Suppressor macrophage treated with lipopolysaccharide for 4 hours (primary cell): ENCODE data around the gene HIP1.
A peak's percentile ranks its signal among the peaks of the same experiment; 100 is the strongest.

Experiments used
- DNase-seq: peaks from one replicate; pipeline ENCODE4 v3.0.0-alpha.2; 2020

The HIP1 gene

DNA sequence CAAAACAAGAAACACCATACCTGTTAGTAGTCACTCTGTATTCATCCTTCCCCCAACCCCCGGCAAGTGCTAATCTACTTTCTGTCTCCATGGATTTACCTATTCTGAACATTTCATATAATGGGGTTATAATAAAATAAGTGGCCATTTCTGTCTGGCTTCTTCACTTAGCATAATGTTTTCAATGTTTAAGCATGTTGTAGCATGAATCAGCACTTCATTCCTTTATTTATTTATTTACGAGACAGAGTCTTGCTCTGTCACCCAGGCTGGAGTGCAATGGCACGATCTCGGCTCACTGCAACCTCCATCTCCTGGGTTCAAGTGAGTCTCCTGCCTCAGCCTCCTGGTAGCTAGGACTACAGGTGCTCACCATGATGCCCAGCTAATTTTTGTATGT lies 69.2 kb downstream of the HIP1 start:
- no peak for DNase-seq

DNA sequence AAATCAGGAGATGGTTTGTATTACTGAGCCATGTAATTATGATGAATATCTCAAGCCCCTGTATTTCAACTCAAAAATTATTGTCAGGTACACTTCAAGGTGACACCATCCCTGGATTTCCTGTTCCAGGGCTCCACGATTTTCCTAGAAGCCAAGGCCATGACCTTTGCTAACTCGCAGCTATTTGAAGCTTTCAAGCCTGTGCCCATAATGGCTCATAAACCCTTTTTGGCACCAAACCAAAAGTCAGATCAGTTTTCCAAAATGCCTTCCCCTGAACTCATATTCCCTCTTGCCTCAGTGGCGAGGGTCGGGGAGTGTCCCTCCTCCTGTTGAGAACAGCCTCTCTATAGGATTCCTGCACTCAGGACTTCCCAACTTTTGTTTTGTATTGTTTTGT lies 70.8 kb downstream of the HIP1 start:
- DNase-seq: no peak

DNA sequence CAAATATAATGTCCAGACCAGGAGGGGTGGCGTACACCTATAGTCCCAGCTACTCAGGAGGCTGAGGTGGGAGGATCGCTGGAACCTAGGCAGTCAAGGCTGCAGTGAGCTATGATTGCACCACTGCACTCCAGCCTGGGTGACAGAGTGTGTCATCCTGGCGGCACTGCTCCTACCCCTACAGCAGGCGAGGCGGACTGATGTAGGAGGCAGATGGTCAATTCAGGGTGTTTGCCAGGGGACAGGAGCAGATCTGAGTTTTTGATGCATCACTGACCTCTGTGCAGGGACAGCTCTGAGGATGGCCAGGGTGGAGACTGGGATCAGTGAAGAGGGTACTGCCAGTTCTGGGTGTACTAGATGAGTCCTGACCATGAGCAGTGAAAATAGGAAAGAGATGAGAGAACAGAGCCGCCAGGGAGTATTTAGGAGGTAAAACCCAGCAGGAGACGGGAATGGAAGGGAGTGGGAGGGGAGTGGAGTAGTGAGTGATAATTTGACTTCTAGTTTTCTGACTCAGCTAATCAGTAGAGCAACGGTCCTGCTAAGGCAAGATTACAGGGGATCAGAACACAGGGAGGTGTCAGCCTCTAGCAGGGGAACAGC lies 75.3 kb downstream of the HIP1 start:
- DNase-seq: no peak

DNA sequence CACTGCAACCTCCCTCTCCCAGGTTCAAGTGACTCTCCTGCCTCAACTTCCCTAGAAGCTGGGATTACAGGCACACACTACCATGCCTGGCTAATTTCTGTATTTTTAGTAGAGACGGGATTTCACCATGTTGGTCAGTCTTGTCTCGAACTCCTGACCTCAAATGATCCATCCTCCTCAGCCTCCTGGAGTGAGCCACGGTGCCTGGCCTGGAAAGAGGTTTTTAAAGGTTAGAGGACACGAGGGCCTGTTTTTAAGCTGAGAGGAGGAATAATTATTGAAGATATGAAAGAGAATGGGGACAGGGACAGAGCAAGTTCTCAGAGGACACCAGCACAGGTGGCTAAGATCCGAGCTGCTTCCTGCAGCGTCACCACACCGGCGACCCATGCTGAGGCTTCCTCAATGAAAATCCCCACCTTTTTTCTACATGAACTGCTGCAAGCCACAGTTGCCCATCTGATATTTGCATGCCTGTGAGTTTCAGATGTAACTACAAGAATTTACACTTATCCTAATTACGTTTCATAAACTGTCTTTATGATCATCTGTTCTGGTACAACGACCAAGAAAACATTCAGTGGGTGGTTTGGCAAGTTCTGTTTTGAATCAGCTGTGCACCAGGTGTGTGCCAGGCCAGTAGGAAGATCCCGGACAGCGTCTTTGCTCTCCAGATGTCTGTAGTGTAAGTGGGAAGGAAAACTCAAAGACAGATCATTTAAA lies 76.0 kb downstream of the HIP1 start:
- no peak for DNase-seq

DNA sequence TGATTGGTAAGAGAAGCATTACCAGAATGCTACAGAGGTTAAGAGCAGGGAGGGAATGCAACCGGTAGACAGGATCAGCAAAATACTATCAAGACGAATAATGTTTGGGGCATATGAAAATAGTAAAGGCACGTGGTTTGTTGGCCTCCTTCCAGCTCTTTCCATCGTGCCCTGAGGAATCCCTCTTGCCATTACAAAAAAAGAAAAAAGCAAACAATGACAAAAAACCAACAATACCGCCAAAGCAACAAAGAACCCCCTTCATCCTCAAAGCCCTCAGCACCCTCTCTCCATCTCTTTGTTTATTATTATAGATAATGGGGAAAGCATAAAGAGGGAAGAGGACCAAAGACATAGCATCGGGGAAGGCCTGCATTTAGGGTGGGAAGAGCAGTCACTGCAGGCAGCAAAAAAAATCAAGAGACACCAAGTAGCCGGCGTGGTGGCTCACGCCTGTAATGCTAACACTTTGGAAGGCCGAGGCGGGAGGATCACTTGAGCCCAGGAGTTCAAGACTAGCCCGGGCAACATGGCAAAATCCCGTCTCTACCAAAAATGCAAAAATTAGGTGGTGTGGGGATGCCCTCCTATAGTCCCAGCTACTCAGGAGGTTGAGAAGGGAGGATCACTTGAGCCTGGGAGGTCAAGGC lies 78.0 kb downstream of the HIP1 start:
- no peak for DNase-seq

DNA sequence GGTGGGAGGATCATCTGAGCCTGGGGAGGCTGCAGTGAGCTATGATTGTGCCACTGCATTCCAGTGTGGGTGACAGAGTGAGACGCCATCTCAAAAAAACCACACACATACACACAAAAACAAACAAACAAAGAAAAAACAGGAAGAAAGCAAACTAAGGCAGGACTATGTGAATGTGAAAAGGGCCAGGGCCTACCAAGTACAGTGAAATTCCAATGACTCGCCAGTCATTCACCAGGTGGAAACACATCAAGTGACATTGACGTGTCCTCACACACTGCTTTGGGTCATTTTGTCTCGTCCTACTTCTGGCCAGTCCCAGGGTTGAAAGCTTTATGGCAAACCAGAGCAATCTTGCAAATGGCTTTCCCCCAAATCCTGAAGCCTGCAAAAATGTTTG lies 79.9 kb downstream of the HIP1 start:
- DNase-seq: no peak

DNA sequence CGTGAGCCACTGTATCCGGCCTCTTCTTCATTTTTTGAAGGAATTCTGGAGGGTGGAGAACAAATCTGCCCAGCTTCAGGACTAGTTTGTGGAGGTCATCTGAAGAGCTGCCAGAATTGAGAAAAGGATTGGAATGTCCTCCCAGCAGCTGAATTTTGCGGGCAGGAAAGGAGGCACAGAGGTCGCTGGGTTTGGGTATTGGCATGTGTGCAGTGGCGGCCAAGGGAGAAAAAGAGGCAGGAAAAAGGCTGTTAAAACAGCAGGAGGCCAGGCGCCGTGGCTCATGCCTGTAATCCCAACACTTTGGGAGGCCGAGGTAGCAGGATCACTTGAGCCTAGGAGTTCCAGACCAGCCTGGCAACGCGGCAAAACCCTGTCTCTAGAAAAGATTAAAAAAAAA lies 80.4 kb downstream of the HIP1 start:
- DNase-seq: no peak

DNA sequence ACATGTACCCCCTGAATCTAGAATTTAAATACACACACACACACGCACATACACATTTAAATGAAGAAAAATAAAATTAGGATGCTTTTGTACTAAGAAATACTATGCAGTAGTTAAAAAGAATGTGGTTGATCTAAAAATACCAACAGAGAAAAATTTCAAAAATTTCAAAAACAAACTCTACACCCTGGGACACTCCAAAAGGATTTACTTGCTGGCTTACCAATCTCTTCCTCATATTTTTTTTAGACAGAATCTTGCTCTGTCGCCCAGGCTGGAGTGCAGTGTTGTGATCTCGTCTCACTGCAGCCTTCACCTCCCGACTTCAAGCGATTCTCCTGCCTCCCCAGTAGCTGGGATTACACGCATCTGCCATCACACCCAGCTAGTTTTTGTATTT lies 80.9 kb downstream of the HIP1 start:
- DNase-seq: no peak

DNA sequence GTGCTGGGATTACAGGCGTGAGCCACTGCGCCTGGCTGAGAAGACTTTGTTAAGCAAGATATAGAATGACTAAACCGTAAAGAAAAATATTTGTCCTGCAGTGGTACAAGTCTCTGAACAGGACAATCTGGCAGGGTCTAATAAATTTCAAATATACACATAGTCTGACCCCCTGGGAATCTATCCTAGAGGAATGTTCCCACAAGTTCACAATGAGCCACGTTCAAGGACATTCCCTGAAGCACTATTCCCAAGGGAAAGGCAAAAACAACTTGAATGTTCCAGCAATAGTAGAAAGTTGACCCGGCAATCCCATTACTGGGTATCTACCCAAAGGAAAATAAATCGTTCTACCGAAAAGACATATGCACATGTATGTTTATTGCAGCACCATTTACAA lies 82.0 kb downstream of the HIP1 start:
- DNase-seq: no peak

DNA sequence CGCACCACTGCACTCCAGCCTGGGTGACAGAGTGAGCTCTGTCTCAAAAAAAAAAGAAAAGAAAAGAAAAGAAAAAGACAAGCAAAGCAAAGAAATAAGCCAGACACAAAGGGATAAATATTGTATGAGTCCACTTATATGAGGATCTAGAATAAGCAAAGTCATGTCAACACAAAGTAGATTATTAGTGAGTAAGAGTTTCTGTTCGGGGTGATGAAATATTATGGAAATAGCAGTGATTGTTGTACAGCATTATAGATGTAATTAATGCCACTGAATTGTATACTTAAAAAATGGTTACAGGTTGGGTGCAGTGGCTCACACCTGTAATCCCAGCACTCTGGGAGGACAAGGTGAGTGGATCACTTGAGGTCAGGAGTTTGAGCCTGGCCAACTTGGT lies 83.2 kb downstream of the HIP1 start:
- no peak for DNase-seq

DNA sequence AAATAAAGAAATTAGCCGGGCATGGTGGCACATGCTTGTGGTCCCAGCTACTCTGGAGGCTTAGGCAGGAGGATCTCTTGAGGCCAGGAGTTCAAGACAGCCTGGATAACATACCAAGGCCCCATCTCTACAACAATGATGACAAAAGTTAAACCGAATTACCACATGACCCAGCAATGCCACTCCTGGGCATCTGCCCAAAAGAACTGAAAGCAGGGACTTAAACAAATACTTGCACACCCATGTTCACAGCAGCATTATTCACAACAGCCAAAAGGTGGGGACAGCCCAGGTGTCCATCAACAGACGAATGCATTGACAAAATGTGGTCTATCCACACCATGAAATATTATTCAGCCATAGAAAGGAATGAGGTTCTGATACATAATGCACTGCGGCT lies 83.9 kb downstream of the HIP1 start:
- DNase-seq: no peak

DNA sequence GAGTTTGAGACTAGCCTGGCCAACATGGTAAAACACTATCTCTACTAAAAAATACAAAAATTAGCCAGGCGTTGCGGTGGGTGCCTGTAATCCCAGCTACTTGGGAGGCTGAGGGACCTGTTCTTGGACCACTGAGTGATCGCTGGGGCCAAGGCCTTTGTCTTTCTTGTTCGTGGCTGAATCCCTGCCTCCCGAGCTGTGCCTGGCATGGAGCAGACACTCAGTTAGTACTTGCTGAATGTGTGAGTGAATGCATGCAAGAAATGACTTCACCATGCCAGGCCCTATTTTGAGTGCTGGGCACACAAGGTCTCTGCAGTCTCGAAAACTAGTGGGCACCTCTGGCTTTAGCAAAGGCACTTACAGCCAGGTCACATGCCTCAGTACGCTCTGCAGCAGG lies 85.1 kb downstream of the HIP1 start:
- DNase-seq: no peak

DNA sequence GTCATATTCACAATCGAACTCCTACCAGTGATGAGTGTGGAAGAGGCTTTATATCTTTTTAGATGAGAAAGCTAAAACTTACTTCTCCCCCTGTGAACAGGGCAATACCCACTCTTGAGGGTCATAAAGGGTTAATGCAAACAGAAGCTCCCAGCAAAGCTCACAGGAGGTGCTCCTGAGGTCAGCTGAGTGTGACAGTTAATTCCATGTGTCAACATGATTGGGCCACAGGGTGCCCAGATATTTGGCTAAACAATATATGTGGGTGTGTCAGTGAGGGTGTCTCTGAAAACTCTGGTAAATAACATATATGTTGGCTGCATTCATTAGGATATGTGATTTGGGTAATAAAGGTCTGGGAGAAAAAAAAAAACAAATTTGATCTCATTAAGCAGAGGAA lies 86.0 kb downstream of the HIP1 start:
- DNase-seq: no peak

DNA sequence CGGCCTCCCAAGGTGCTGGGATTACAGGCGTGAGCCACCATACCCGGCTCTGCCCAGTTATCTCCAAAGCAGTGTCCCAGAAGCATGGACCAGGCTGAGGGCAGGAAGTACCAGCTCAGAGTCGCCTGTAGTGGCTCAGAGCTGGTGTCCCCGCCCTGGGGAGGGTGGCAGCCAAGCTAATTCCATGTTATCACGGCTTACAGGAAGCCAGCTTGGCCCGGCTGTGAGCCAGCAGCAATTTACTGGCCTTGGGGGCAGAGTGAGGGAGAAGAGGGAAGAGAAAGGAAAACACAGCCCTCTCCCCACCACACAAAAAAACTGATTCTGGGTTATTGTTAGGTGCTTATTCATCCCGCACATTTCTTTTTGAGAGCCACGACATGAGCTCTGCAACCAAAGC lies 88.1 kb downstream of the HIP1 start:
- DNase-seq: peak; percentile 22

DNA sequence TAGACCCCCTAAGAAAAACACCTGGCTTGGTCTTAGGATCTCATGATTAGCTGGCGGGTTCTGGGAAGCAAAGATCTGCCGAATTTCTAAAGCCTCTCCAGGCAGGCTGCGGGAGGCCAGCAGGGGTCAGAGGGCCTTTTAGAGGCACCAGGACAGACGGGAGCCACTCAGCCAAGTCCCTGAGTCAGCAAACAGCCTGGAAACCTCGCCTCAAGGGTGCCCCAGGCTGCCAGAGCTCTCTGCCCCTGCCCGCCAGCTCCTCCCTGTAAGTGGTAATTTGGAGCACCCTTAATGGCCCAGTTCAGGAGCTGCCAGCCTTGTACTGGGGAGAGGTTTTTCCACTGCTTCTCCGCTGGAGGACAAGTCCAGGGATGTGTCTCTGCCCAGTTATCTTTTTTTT lies 88.7 kb downstream of the HIP1 start:
- no peak for DNase-seq

DNA sequence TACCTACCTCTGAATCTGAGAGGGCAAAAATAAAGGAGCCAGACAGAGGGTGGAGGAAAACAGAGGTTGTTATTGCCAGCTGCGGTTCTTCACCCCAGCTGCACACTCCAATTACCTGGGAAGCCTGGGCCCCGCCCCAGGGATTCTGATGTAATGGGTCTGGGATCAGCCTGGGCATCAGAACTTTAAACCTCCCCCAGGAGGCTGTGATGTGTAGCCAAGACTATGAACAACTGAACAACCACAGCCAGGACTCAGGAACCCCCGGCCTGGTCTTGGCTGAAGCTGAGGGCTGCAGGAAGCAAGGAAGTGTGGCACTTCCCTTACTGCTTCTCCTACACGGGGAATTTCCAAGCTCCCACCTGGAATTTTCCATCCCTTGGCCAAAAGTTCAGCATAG lies 89.3 kb downstream of the HIP1 start:
- no peak for DNase-seq

DNA sequence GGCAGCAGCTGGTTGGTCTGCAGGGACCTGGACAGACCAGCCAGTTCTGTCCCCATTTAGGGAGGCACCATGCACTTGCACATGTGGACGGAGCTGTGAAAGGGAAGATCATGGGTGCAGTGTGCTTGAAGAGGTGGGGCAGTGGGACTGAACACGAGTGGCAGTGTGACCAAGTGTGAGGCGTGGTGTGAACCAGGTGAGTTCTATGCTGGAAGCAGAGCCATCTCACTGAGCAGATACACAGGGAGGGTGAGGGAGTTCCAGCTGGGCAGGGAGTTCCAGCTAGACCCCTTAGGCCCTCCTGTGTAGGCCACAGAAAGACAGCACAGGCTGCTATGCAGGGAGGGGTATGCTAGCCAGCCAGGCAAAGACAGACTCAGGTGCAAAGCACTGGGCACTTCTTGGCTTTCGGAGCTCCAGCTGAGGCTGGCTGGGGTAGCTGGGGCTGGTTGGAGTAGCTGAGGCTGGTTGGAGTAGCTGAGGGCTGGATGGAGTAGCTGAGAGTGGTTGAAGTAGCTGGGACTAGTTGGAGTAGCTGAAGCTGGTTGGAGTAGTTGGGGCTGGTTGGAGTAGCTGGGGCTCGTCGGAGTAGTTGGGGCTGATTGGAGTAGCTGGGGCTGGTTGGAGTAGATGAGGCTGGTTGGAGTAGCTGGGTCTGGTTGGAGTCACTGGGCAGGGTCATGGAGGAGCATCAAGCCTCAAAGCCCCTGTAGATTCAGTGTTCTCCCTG lies 90.9 kb downstream of the HIP1 start:
- no peak for DNase-seq

DNA sequence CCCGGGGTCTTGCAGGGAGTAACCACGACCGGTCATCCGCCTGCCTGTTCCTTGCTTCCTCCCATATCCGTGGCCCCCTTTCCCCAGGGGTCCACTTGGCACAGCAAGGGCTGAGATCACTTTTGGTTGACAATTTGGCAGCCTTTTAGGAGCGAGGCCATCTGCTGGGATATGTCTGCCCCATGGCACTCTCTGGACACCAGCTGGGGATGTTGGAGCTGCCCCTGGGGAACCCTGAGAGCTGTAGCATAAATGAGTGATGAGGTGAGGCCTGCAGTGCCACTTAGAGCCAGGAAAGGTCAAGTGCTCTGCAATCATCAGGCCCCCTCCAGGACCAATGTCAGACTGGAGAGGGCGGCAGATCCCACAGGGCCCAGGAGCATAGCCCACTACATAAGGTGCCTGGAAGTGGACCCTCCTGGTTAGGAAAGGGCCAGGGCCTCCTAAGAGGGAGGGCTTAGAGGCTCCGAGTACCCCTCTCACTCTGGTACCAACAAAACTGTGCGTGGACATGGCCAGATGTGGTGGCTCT lies 92.1 kb downstream of the HIP1 start:
- DNase-seq: no peak

DNA sequence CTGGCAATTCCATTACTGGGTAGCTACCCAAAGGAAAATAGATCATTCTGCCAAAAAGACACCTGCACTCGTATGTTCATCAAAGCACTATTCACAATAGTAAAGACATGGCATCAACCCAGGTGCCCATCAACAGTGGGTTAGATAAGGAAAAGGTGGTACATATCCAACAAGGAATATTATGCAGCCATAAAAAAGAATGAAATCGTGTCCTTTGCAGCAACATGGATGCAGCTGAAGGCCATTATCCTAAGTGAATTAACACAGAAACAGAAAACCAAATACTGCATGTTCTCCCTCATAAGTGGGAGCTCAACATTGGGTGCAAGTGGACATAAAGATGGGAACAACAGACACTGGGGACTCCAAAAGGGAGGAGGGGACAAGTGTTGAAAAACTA lies 93.2 kb downstream of the HIP1 start:
- DNase-seq: no peak

DNA sequence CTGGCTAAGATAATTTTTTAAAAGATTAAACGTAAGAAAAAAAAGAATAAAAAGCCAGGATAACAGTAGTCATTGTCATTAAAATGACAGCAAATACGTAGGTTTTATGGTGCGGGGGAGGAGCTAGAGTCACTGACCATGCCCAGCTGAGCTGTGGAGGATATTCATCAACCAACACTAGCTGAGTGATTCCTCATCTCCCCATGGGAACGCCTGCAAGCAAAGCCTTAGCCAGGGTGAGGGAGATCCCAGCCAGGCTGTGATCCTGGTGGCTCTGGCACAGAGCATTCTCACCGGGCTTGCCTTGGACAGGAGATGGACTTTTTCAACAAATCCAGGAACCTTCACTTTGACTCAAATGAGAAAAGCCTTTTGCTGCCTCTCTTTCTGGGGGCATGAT lies 94.2 kb downstream of the HIP1 start:
- no peak for DNase-seq

DNA sequence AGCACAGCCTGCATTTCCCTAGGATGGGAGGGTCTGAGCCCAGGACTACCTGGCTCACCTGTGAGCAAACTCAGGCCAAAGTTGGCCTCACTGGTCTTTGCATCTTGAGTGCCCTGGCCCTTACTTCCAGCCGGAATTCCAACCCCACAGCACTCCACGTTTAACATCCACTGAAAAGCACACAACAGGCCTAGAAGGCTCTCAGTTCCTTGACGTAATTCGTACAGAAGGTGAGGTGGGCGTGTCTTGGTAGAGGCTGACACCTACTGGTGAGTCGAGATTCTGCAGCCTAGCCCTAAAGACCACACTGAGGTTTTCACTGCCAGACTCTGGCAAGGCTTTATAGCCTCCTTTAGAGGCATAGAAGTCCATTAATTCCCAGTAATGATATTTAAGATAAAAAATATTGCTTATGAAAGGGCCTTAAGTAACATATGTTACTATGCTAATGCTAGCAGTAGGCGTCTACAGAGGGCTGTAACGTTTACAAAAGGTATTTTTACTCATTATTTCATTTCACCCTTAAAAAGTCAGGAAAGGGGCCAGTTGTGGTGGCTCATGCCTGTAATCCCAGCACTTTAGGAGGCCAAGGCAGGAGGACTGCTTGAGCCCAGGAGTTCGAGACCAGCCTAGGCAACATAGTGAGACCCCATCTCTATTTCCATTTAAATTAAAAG lies 95.8 kb downstream of the HIP1 start:
- peak; percentile 89 for DNase-seq

DNA sequence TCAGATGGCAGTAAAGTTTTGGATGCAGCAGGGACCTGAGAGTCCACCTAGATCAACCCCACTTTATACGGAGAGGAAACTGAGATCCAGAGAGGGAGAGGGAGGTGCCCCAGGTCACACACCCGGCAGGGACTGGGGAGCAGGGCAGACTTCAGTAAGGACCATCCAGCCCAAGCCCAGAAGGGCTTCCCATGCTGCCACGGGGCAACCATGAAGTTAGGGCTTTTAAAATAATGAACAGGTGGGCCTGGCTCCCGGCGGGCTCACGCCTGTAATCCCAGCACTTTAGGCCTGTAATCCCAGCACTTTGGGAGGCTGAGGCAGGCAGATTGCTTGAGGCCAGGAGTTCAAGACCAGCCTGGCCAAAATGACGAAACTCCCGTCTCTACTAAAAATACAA lies 98.5 kb downstream of the HIP1 start:
- no peak for DNase-seq

DNA sequence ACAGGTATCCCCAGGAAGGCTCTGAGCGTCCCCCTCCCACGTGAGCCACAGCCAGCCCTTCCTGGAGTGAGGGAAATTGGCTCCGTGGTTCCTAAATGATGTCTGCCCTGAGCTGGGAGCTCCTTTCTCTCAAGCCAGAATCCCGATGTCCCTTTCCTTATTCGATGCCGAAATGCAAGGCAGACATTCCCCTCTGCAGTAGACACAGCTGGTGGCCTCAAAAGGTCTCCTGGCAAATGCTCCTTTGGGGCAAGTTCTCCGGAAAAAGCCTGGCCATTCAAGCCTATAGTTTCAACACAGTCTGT lies 98.9 kb downstream of the HIP1 start:
- no peak for DNase-seq
